Uterus (tissue), 2 donors: Measurements from ENCODE around the gene COL6A3.

Experiments
- CTCF ChIP-seq, 4 experiments: fragments of 200-600 bp in 2 of 4; fragments of 450-650 bp in 2 of 4; sonication (generic) in 2 of 4; IDR thresholded peaks; one replicate each; pipeline ENCODE4 v1.5.1; 2016 to 2019; ENCODE audit warnings: antibody characterized with exemption in 4 of 4, mild to moderate bottlenecking in 2 of 4, moderate library complexity in 1 of 4
- POLR2A ChIP-seq, 2 donors: fragments of 450-650 bp; IDR thresholded peaks; one replicate each; pipeline ENCODE4 v1.6.1; 2016; ENCODE audit warnings: antibody characterized with exemption in 2 of 2, mild to moderate bottlenecking in 1 of 2, moderate library complexity in 1 of 2

GRCh38 chr2:237457388-237457941 is 43.5 kb upstream of the COL6A3 start:
- TF ChIP-seq CTCF (IDR thresholded peaks at IDR 0.05): no peak
- TF ChIP-seq POLR2A (IDR thresholded peaks at IDR 0.05): no peak
